Gastrocnemius medialis (tissue), 4 donors: ENCODE measurements around the gene ARHGEF10L. TPM values are rescaled to one million over a fixed set of nuclear protein-coding genes. Genes with fewer than 3 reads are reported as not detected.

Source experiments
- ATAC-seq, 2 donors: fragments of 150-250 bp; one replicate each; pipeline ENCODE4 v1.9.1; 2016
- DNase-seq, 2 donors: peaks; one replicate each; pipeline ENCODE4 v3.0.0-alpha.2; 2019
- H3K27ac ChIP-seq, 4 donors: fragments of 200-600 bp; sonication (generic); 1 replicate in 1 of 4; 2 replicates in 3 of 4; pipeline ENCODE4 v1.5.1; 2016 to 2018; ENCODE audit warnings: mild to moderate bottlenecking in 2 of 4, moderate library complexity in 1 of 4
- H3K27me3 ChIP-seq, 3 donors: fragments of 200-600 bp; sonication (generic) in 2 of 3; 1 replicate in 1 of 3; 2 replicates in 2 of 3; pipeline versions ENCODE4 v1.5.1 to v1.6.0; 2016 to 2019; ENCODE audit warnings: mild to moderate bottlenecking in 1 of 3, moderate library complexity in 1 of 3
- H3K36me3 ChIP-seq, 2 donors: fragments of 200-600 bp; sonication (generic) in 1 of 2; one replicate each; pipeline ENCODE4 v1.5.1; 2017 to 2018
- H3K4me1 ChIP-seq, 2 donors: fragments of 200-600 bp; sonication (generic) in 1 of 2; one replicate each; pipeline ENCODE4 v1.5.1; 2016 to 2017; ENCODE audit warnings: mild to moderate bottlenecking in 2 of 2
- H3K4me3 ChIP-seq, 4 donors: fragments of 200-600 bp; sonication (generic) in 3 of 4; 1 replicate in 1 of 4; 2 replicates in 3 of 4; pipeline ENCODE4 v1.5.1; 2016 to 2019; ENCODE audit warnings: mild to moderate bottlenecking in 2 of 4
- H3K9me3 ChIP-seq, 3 donors: fragments of 200-600 bp; sonication (generic) in 2 of 3; 1 replicate in 1 of 3; 2 replicates in 2 of 3; pipeline ENCODE4 v1.5.1; 2016 to 2019
- CTCF ChIP-seq, 5 experiments: fragments of 450-650 bp in 3 of 5; fragments of 200-600 bp in 2 of 5; sonication (generic) in 2 of 5; IDR thresholded peaks in 4 of 5; conservative IDR thresholded peaks in 1 of 5; 1 replicate in 4 of 5; 2 replicates in 1 of 5; pipeline ENCODE4 v1.5.1; 2016 to 2019; ENCODE audit warnings: antibody characterized with exemption in 5 of 5, mild to moderate bottlenecking in 3 of 5, moderate library complexity in 3 of 5
- POLR2A ChIP-seq, 2 donors: fragments of 450-650 bp; IDR thresholded peaks; one replicate each; pipeline ENCODE4 v1.6.1; 2017; ENCODE audit warnings: antibody characterized with exemption in 2 of 2, mild to moderate bottlenecking in 2 of 2, moderate library complexity in 2 of 2
- in situ Hi-C, 4 donors: fragments of 200-750 bp; cut with MboI; loops; one replicate each; pipeline versions ENCODE4 v1.15.0 to v1.8.0; 2017; ENCODE audit warnings: low sequenced_read_pairs in 4 of 4
- intact Hi-C: fragments of 100-400 bp; cut with DNase I; formaldehyde crosslinking; loops from one replicate; pipeline ENCODE4 v1.15.1; 2023; ENCODE audit warnings: low total_unique reads
- total RNA-seq, 4 donors: library from RNA; depleted of rRNA; stranded (reverse); fragments of >200 nt; gene quantifications; one replicate each; pipeline versions ENCODE4 v1.1.0 to v1.2.3, GENCODE V29; 2016

Gene ARHGEF10L
- total RNA-seq, 4 donors from 2014 or later = 21.2 to 111 (median 73.8) TPM

- DNase-seq (no peak), ATAC-seq (no peak)
- in situ Hi-C loops (no loop called here), intact Hi-C loops (no loop called here)
- Histone ChIP-seq H3K27ac (no peak overlapping the region), H3K9me3 (no peaks in the 10 kb centered on the region), H3K27me3 (no peaks in the 10 kb centered on the region), H3K4me3 (no peak overlapping the region), H3K36me3 (no peaks in the 10 kb centered on the region), H3K4me1 (no peaks in the 10 kb centered on the region)
- TF ChIP-seq CTCF (IDR thresholded peaks at IDR 0.05 in 4 of 5, conservative IDR thresholded peaks at IDR 0.05 in 1 of 5) (no peak), POLR2A (IDR thresholded peaks at IDR 0.05) (no peak)
Observed at GRCh38 chr1:17611991-17612390, 72.5 kb downstream of the ARHGEF10L start.

- Histone ChIP-seq H3K27me3 (no peaks in the 10 kb centered on the region), H3K9me3 (no peaks in the 10 kb centered on the region), H3K4me1 (peaks cover 6 to 8% of the 10 kb centered on the region in 2 donors), H3K36me3 (no peaks in the 10 kb centered on the region), H3K27ac (no peak overlapping the region), H3K4me3 (no peak overlapping the region)
- ATAC-seq = no peak
- in situ Hi-C loops = no loop called here
- intact Hi-C loops = no loop called here
- no peak for DNase-seq
- no peak for TF ChIP-seq POLR2A (IDR thresholded peaks at IDR 0.05)
- no peak for TF ChIP-seq CTCF (IDR thresholded peaks at IDR 0.05 in 4 of 5, conservative IDR thresholded peaks at IDR 0.05 in 1 of 5)
Observed at GRCh38 chr1:17612831-17613230, 73.3 kb downstream of the ARHGEF10L start.

- intact Hi-C loops (no loop called here), in situ Hi-C loops (no loop called here)
- no peak overlapping the region for H3K4me3 ChIP-seq
- peaks cover 13 to 21% of the 10 kb centered on the region in 2 donors for H3K4me1 ChIP-seq
- H3K9me3 ChIP-seq = no peaks in the 10 kb centered on the region
- no peak for DNase-seq
- H3K27me3 ChIP-seq = no peaks in the 10 kb centered on the region
- no peak for TF ChIP-seq CTCF (IDR thresholded peaks at IDR 0.05 in 4 of 5, conservative IDR thresholded peaks at IDR 0.05 in 1 of 5)
- TF ChIP-seq POLR2A (IDR thresholded peaks at IDR 0.05) = no peak
- no peak overlapping the region for H3K27ac ChIP-seq
- no peaks in the 10 kb centered on the region for H3K36me3 ChIP-seq
- ATAC-seq = no peak
Observed at GRCh38 chr1:17614586-17614985, 75.1 kb downstream of the ARHGEF10L start.

GRCh38 chr1:17615157-17615556 lies 75.7 kb downstream of the ARHGEF10L start:
- in situ Hi-C loops = no loop called here
- intact Hi-C loops = no loop called here
- H3K36me3 ChIP-seq = no peaks in the 10 kb centered on the region

More at GRCh38 chr1:17615157-17615556, 75.7 kb downstream of the ARHGEF10L start:
- no peaks in the 10 kb centered on the region for H3K27me3 ChIP-seq
- no peak for TF ChIP-seq POLR2A (IDR thresholded peaks at IDR 0.05)
- no peak for TF ChIP-seq CTCF (IDR thresholded peaks at IDR 0.05 in 4 of 5, conservative IDR thresholded peaks at IDR 0.05 in 1 of 5)
- H3K4me3 ChIP-seq = no peak overlapping the region
- ATAC-seq (no peak), DNase-seq (no peak)
- H3K4me1 ChIP-seq = peaks cover 16 to 26% of the 10 kb centered on the region in 2 donors
- H3K9me3 ChIP-seq = no peaks in the 10 kb centered on the region
- no peak overlapping the region for H3K27ac ChIP-seq
